ENCODE results near the gene CR1L. TPM values are rescaled to one million over a fixed set of nuclear protein-coding genes. Genes with fewer than 3 reads are reported as not detected.
"Not testable (repeated sequence)": the region's sequence is repeated elsewhere in the genome, so short reads cannot be mapped to it uniquely, and the experiment has no call there.

The CR1L gene
- total and polyA plus RNA-seq, 8 donors = 0.15 to 1.1 (median 0.73) TPM; not detected in 1

- H3K36me3 ChIP-seq = peaks cover 0 to 41% of the 10 kb centered on the region in 2 donors
- no peaks in the 10 kb centered on the region for H3K4me1 ChIP-seq
- ATAC-seq (no peak), DNase-seq (no peak)
- no peak for TF ChIP-seq CTCF (IDR thresholded peaks at IDR 0.05)
- no peaks in the 10 kb centered on the region for H3K27me3 ChIP-seq
- no peaks in the 10 kb centered on the region for H3K9me3 ChIP-seq
- intact Hi-C loops (cut with DNase I) = no loop called here
- H3K4me3 ChIP-seq = no peak overlapping the region
- H3K27ac ChIP-seq = no peak overlapping the region
Measured at GRCh38 chr1:207627496-207627895, 17.4 kb upstream of the CR1L start.

- no peak for TF ChIP-seq CTCF (IDR thresholded peaks at IDR 0.05)
- no peak for ATAC-seq
- no peaks in the 10 kb centered on the region for H3K27me3 ChIP-seq
- no peak overlapping the region for H3K4me3 ChIP-seq
- no peak for DNase-seq
- H3K9me3 ChIP-seq = no peaks in the 10 kb centered on the region
- H3K4me1 ChIP-seq = no peaks in the 10 kb centered on the region
- H3K36me3 ChIP-seq = peaks cover 0 to 40% of the 10 kb centered on the region in 2 donors
- intact Hi-C loops (cut with DNase I) = no loop called here
- H3K27ac ChIP-seq = no peak overlapping the region
Measured at GRCh38 chr1:207628776-207629175, 16.2 kb upstream of the CR1L start.

GRCh38 chr1:207631137-207631536 is 13.8 kb upstream of the CR1L start:
- ATAC-seq (no peak), DNase-seq (no peak)
- Histone ChIP-seq H3K36me3 (peaks cover 0 to 28% of the 10 kb centered on the region in 2 donors), H3K27me3 (no peaks in the 10 kb centered on the region), H3K9me3 (no peaks in the 10 kb centered on the region), H3K27ac (no peak overlapping the region), H3K4me3 (no peak overlapping the region), H3K4me1 (no peaks in the 10 kb centered on the region)
- no peak for TF ChIP-seq CTCF (IDR thresholded peaks at IDR 0.05)
- intact Hi-C loops (cut with DNase I) = no loop called here

DNA sequence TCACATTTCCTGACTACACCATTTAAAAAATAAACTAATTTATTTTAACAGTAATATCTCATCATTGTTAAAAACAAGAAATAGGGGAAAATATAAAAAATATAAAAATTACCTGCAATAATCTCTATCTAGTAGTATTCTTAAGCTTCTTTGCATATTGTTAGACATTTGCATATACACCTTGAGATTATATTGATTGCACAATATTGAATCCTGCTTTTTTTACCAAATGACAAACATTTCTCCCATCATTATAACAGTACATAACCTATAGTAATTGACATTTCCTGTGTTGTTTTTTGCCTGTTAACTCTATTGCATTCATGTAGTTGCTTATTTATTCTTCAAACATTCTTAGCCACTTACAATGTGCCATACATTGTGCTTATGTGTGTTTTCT is 11.7 kb upstream of the CR1L start:
- no peak for TF ChIP-seq CTCF (IDR thresholded peaks at IDR 0.05)
- no peaks in the 10 kb centered on the region for H3K4me1 ChIP-seq
- intact Hi-C loops (cut with DNase I) = no loop called here
- no peak for ATAC-seq
- H3K27ac ChIP-seq = no peak overlapping the region
- DNase-seq = no peak
- H3K36me3 ChIP-seq = peaks cover 0 to 27% of the 10 kb centered on the region in 2 donors
- H3K9me3 ChIP-seq = no peaks in the 10 kb centered on the region
- no peaks in the 10 kb centered on the region for H3K27me3 ChIP-seq
- H3K4me3 ChIP-seq = no peak overlapping the region

GRCh38 chr1:207633699-207634289 is 11.1 kb upstream of the CR1L start:
- H3K36me3 ChIP-seq = peaks cover 0 to 27% of the 10 kb centered on the region in 2 donors
- H3K27ac ChIP-seq; ATAC-seq; intact Hi-C loops (cut with DNase I); H3K4me3 ChIP-seq; H3K9me3 ChIP-seq; H3K27me3 ChIP-seq; DNase-seq; H3K4me1 ChIP-seq: not testable (repeated sequence)

GRCh38 chr1:207634293-207634692 is 10.6 kb upstream of the CR1L start:
- H3K4me3 ChIP-seq; H3K27me3 ChIP-seq; H3K9me3 ChIP-seq; DNase-seq; ATAC-seq; H3K4me1 ChIP-seq; H3K27ac ChIP-seq; intact Hi-C loops (cut with DNase I): not testable (repeated sequence)
- peaks cover 0 to 27% of the 10 kb centered on the region in 2 donors for H3K36me3 ChIP-seq

- DNase-seq; H3K4me1 ChIP-seq; ATAC-seq; intact Hi-C loops (cut with DNase I); H3K9me3 ChIP-seq; H3K4me3 ChIP-seq; H3K27me3 ChIP-seq; H3K27ac ChIP-seq: not testable (repeated sequence)
- peaks cover 0 to 27% of the 10 kb centered on the region in 2 donors for H3K36me3 ChIP-seq
Measured at GRCh38 chr1:207635569-207636186, 9.3 kb upstream of the CR1L start.

- intact Hi-C loops (cut with DNase I); H3K4me3 ChIP-seq; H3K9me3 ChIP-seq; H3K27me3 ChIP-seq; H3K4me1 ChIP-seq; H3K36me3 ChIP-seq; DNase-seq; ATAC-seq; H3K27ac ChIP-seq: not testable (repeated sequence)
Measured at GRCh38 chr1:207638487-207639145, 6.3 kb upstream of the CR1L start.

DNA sequence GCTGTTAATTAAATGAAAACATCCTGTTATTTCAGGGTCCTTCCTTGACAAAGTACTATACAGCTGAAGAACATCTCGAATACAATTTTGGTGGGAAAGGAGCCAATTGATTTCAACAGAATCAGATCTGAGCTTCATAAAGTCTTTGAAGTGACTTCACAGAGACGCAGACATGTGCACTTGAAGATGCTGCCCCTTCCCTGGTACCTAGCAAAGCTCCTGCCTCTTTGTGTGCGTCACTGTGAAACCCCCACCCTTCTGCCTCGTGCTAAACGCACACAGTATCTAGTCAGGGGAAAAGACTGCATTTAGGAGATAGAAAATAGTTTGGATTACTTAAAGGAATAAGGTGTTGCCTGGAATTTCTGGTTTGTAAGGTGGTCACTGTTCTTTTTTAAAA is 5.6 kb upstream of the CR1L start:
- H3K27me3 ChIP-seq; H3K36me3 ChIP-seq; intact Hi-C loops (cut with DNase I); DNase-seq; H3K27ac ChIP-seq; H3K4me3 ChIP-seq; ATAC-seq; H3K9me3 ChIP-seq; H3K4me1 ChIP-seq: not testable (repeated sequence)

Measured in left lung (tissue), 10 donors.